GM12875 (cell line): ENCODE data around the gene DOCK4.

ENCODE experiments used
- H3K4me3 ChIP-seq: one replicate; pipeline ENCODE4 v1.5.1; 2011; ENCODE audit warnings: low read depth, low read length, control low read depth
- TF ChIP-seq, protein P1 (sequence below): IDR thresholded peaks from 2 replicates; pipeline ENCODE4 v1.5.1; 2011; ENCODE audit warnings: low read depth, mild to moderate bottlenecking, control low read depth, inconsistent platforms, low read length, moderate library complexity, borderline replicate concordance; ENCODE audit not compliant: insufficient read depth

Gene DOCK4

DNA sequence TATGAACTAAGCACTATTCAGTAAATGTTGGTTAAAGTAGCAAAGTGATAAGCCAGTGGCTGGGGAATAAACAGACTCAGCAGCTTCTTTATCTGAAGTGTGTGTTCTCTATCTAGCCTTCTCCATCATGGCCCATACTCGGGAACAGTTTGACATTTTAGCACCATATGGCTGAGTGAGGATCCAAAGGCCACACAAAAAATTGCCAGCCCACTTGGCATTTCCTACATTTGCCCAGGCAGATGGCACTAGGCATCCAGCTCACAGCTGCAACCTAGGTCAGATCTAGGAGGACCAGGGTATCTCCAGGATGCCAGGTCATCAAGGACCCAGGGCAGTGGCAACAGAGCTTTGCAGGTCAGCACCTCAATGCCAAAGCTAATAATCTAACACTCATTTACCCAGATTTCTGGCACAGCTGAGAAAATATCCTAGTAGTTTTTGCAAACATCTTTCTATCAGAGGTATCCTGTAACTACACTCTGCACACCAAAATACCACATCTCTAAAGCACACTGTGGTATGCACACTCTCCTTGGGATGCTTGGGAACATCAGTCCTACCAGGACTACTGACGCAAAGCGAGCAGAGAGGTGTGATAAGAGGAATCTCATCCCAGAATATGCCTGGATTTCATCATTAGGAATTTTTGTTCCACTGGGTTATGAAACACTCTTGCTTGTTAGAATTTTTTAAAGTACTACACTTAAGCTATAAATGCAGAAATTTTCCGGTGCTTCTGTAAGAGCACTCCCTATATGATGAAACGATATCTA is 61.7 kb downstream of the DOCK4 start:
- TF ChIP-seq, protein P1, sequence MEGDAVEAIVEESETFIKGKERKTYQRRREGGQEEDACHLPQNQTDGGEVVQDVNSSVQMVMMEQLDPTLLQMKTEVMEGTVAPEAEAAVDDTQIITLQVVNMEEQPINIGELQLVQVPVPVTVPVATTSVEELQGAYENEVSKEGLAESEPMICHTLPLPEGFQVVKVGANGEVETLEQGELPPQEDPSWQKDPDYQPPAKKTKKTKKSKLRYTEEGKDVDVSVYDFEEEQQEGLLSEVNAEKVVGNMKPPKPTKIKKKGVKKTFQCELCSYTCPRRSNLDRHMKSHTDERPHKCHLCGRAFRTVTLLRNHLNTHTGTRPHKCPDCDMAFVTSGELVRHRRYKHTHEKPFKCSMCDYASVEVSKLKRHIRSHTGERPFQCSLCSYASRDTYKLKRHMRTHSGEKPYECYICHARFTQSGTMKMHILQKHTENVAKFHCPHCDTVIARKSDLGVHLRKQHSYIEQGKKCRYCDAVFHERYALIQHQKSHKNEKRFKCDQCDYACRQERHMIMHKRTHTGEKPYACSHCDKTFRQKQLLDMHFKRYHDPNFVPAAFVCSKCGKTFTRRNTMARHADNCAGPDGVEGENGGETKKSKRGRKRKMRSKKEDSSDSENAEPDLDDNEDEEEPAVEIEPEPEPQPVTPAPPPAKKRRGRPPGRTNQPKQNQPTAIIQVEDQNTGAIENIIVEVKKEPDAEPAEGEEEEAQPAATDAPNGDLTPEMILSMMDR: no peak
- H3K4me3 ChIP-seq: no peak overlapping the region

DNA sequence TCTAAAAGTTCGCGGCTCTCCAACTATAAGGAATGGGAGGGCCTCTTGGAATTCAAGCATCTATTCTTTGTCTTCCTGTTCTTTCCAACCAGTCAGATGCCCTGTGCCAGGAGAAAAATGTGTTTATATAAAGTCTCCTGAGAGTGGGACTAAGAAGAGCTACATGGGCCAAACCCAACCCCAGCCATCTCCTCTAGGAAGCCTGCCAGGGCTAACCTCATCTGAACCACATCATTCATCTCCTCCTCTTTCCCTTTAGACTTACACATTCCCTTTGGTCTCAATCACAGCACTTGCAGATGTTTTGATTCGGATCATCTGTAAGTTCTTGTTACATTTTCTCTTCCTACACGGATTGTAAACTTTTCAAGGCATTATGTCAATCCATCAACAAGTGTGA is 62.6 kb downstream of the DOCK4 start:
- no peak overlapping the region for H3K4me3 ChIP-seq
- TF ChIP-seq, protein P1: no peak

DNA sequence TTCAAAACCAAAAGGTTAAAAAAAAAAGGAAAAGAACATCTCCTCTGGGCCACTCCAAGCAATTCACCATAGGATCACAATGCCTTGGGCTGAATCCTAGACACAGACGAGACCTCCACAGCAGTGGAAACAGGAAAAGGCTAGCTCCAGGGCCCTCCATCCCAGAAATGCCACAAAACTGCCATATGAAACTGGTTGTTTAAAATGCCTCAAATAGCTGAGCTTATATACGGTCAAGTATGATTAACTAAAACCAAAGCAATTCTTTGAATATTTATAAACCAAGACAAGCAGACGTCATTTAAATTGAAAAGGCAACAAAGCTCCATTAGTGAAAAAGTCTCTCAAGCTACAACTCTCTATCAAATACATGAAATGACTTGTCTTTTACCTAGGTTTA is 63.1 kb downstream of the DOCK4 start:
- H3K4me3 ChIP-seq: no peak overlapping the region
- TF ChIP-seq, protein P1: no peak

DNA sequence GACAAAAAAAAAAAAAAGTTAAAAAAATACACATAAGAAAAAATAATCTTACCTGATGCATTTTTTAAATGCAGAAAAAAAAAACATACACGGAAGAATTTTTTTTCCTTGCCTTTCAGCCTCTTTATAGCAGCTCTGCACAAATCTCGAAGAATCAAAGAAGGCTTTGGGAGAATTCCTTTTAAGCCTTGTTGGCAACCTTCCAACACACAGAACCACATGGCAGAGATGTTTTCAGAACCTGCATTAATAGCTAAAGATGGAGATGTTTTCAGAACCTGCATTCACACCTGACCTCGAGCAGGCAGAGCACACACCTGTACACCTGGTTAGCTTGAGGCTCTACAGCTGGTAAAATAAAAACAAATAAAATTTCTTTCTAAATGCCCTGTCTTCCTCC is 65.6 kb downstream of the DOCK4 start:
- TF ChIP-seq, protein P1: no peak

DNA sequence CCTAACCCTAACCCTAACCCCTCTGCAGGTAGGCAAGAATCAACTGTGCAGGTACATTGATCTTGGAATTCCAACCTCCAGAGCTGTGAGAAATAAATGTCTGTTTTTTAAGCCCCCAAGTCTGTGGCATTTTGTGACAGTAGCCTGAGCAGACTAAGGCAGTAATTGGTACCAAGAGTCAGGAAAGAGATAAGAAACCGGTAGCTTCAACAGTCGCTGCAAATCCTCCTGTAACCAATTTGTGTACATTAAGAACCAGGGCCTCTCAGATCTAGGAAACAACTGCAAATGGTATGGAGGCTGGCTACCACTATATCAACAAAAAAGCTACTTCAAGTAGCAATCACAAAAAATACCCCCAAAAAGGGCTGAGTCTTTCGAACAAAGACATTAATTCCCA is 67.3 kb downstream of the DOCK4 start:
- no peak overlapping the region for H3K4me3 ChIP-seq
- TF ChIP-seq, protein P1: no peak

More for the DNA sequence above, 65.6 kb downstream of the DOCK4 start:
- no peak overlapping the region for H3K4me3 ChIP-seq

DNA sequence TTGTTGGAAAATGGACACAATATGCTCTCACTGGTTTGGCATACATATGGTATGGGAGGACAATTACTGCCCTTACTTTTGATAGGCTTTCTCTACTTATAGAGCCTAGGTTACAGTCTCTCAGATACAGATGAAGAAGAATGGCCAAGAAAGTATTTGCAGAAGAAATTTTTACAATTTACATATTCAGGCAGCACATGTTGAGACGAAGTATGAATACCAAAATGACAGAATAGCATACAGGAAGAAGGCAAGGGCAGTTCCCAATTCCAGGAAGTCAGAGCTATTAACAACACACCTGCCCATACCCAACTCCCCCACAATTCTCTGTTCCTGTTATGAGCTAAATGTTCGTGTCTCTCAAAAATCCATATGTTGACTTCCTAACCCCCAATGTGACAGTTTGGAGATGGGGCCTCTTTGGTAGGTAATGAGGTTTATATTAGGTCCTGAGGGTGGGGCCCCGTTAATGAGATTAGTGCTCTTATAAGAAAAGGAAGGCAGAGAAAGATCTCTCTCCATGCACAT is 67.8 kb downstream of the DOCK4 start:
- TF ChIP-seq, protein P1: no peak
- no peak overlapping the region for H3K4me3 ChIP-seq

DNA sequence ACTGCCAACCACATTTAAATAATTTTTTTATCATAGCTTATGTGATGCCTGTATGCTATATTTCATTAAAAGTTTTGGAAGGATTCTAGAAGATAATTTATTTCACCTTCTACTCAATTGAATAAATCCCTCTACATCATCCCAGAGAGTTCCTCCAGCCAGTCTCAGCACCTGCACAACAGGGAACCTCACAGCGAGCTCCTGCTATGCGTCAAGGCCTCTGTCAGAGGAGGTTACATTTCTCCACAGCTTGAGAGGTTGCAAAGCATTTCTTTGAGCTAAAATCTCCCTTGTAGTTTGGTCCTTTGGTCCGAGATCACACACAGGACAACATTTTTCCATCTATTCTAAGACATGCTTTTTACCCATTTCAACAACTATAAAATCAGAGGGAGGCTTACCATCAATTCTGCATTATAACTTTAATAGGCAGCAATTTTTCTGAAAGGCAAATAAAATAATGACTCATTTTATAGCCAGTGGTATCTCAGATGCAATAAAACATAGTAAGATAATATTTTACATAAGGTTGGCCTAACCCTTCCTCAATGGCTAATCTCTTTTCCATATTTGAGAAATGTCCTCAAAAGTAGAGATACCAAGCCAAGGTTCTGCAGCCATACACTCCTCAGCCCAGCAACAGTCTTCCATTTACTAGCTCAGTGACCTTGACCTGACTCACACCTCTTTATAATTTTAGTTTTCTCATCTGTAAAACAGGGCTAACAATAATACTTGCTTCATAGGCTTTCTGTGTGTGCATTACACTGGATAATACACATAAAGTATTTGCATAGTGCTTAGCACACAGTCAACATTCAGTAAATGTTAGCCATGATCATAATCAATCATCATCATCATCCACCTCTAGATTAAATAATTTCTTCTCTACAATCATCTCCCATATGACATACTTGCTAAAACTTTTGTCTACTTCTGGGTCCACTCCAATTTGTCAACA is 68.8 kb downstream of the DOCK4 start:
- H3K4me3 ChIP-seq: no peak overlapping the region
- TF ChIP-seq, protein P1: no peak
